Upper lobe of left lung (tissue), 4 donors: Measurements from ENCODE around the gene CTSE.

ENCODE experiments used
- CTCF ChIP-seq, 6 experiments: fragments of 450-650 bp in 4 of 6; fragments of 200-600 bp in 2 of 6; sonication (generic) in 2 of 6; IDR thresholded peaks; one replicate each; pipeline ENCODE4 v1.5.1; 2016 to 2019; ENCODE audit warnings: antibody characterized with exemption in 6 of 6
- POLR2A ChIP-seq, 4 donors: fragments of 450-650 bp; IDR thresholded peaks; one replicate each; pipeline ENCODE4 v1.5.1; 2016 to 2017; ENCODE audit warnings: antibody characterized with exemption in 4 of 4, mild to moderate bottlenecking in 2 of 4
- POLR2AphosphoS5 ChIP-seq, 2 donors: sonication (generic); formaldehyde crosslinking; IDR thresholded peaks; one replicate each; pipeline ENCODE4 v1.5.1; 2017; ENCODE audit warnings: antibody characterized with exemption in 2 of 2

GRCh38 chr1:206021626-206022365 is 1.9 kb downstream of the CTSE start:
- TF ChIP-seq POLR2A (IDR thresholded peaks at IDR 0.05): no peak
- TF ChIP-seq CTCF (IDR thresholded peaks at IDR 0.05): no peak
- TF ChIP-seq POLR2AphosphoS5 (IDR thresholded peaks at IDR 0.05): no peak
